Measurements from ENCODE around the gene KRTCAP2. TPM values are rescaled to one million over a fixed set of nuclear protein-coding genes. Genes with fewer than 3 reads are reported as not detected.

KRTCAP2 gene
- total and polyA plus RNA-seq, 2 donors = 97.7 to 223 TPM

- H3K4me3 ChIP-seq (ENCODE audit: low read length in 2 of 2) = peak overlapping the region; percentile 74 to 78
- H3K4me1 ChIP-seq (ENCODE audit: control insufficient read depth in 2 of 2, insufficient read depth in 2 of 2, low read length in 2 of 2) = peaks cover 22 to 47% of the 10 kb centered on the region in 2 donors
- peak in 6 of 9 donors; percentile 42 to 78 (median 62) for DNase-seq (ENCODE audit: low read depth in 6 of 9, low spot score in 9 of 9)
- H3K36me3 ChIP-seq (ENCODE audit: control insufficient read depth in 2 of 2, insufficient read depth in 2 of 2, low read length in 1 of 2) = peaks cover 33 to 34% of the 10 kb centered on the region in 2 donors
- 14% methylated on average over 35 of the region's 35 CpGs for WGBS
- peaks cover 0 to 6% of the 10 kb centered on the region in 2 donors for H3K9me3 ChIP-seq (ENCODE audit: control insufficient read depth in 2 of 2, insufficient read depth in 1 of 2, low read length in 1 of 2)
- H3K27ac ChIP-seq (ENCODE audit: low read depth in 1 of 2, low read length in 1 of 2) = peak overlapping the region; percentile 32 to 47
- peaks cover 0 to 7% of the 10 kb centered on the region in 2 donors for H3K27me3 ChIP-seq (ENCODE audit: control insufficient read depth in 2 of 2, insufficient read depth in 1 of 2, low read length in 1 of 2)
Observed at GRCh38 chr1:155174324-155175280, 1.5 kb upstream of the KRTCAP2 start.

- H3K27ac ChIP-seq (ENCODE audit: low read depth in 1 of 2, low read length in 1 of 2) = peak within 1 kb of the TSS; percentile 62 to 90
- peak in 5 of 9 donors; percentile 33 to 73 (median 60) for DNase-seq (ENCODE audit: low read depth in 6 of 9, low spot score in 9 of 9)
- WGBS = 2% methylated on average over 38 of the region's 38 CpGs
- H3K27me3 ChIP-seq (ENCODE audit: control insufficient read depth in 2 of 2, insufficient read depth in 1 of 2, low read length in 1 of 2) = peaks cover 0 to 7% of the 10 kb centered on the region in 2 donors
- peaks cover 34 to 35% of the 10 kb centered on the region in 2 donors for H3K36me3 ChIP-seq (ENCODE audit: control insufficient read depth in 2 of 2, insufficient read depth in 2 of 2, low read length in 1 of 2)
- peak within 1 kb of the TSS; percentile 74 to 78 for H3K4me3 ChIP-seq (ENCODE audit: low read length in 2 of 2)
- peaks cover 0 to 6% of the 10 kb centered on the region in 2 donors for H3K9me3 ChIP-seq (ENCODE audit: control insufficient read depth in 2 of 2, insufficient read depth in 1 of 2, low read length in 1 of 2)
- peaks cover 22 to 47% of the 10 kb centered on the region in 2 donors for H3K4me1 ChIP-seq (ENCODE audit: control insufficient read depth in 2 of 2, insufficient read depth in 2 of 2, low read length in 2 of 2)
Observed at GRCh38 chr1:155173478-155174323, 597 bp upstream of the KRTCAP2 start, which contains the start of gene TRIM46. TRIM46 (plus strand) TSS chr1:155173849; CDS start chr1:155173967, 118 bp downstream.

GRCh38 chr1:155171836-155172731, 1.0 kb downstream of the KRTCAP2 start:
- 59% methylated on average over 8 of the region's 8 CpGs for WGBS
- DNase-seq (ENCODE audit: low read depth in 6 of 9, low spot score in 9 of 9) = no peak

GRCh38 chr1:155170806-155171205, 2.3 kb downstream of the KRTCAP2 start:
- peaks cover 17 to 21% of the 10 kb centered on the region in 2 donors for H3K36me3 ChIP-seq (ENCODE audit: control insufficient read depth in 2 of 2, insufficient read depth in 2 of 2, low read length in 1 of 2)
- no peak overlapping the region for H3K4me3 ChIP-seq (ENCODE audit: low read length in 2 of 2)
- H3K27ac ChIP-seq (ENCODE audit: low read depth in 1 of 2, low read length in 1 of 2) = no peak overlapping the region
- DNase-seq (ENCODE audit: low read depth in 6 of 9, low spot score in 9 of 9) = no peak
- peaks cover 0 to 17% of the 10 kb centered on the region in 2 donors for H3K27me3 ChIP-seq (ENCODE audit: control insufficient read depth in 2 of 2, insufficient read depth in 1 of 2, low read length in 1 of 2)
- 98% methylated on average over 7 of the region's 7 CpGs for WGBS
- H3K9me3 ChIP-seq (ENCODE audit: control insufficient read depth in 2 of 2, insufficient read depth in 1 of 2, low read length in 1 of 2) = no peaks in the 10 kb centered on the region
- H3K4me1 ChIP-seq (ENCODE audit: control insufficient read depth in 2 of 2, insufficient read depth in 2 of 2, low read length in 2 of 2) = peaks cover 23 to 55% of the 10 kb centered on the region in 2 donors

More at GRCh38 chr1:155171836-155172731, 1.0 kb downstream of the KRTCAP2 start:
- H3K27ac ChIP-seq (ENCODE audit: low read depth in 1 of 2, low read length in 1 of 2) = peak overlapping the region; percentile 62 to 90
- peaks cover 21 to 24% of the 10 kb centered on the region in 2 donors for H3K36me3 ChIP-seq (ENCODE audit: control insufficient read depth in 2 of 2, insufficient read depth in 2 of 2, low read length in 1 of 2)
- peak overlapping the region; percentile 74 to 78 for H3K4me3 ChIP-seq (ENCODE audit: low read length in 2 of 2)
- H3K27me3 ChIP-seq (ENCODE audit: control insufficient read depth in 2 of 2, insufficient read depth in 1 of 2, low read length in 1 of 2) = peaks cover 0 to 8% of the 10 kb centered on the region in 2 donors
- peaks cover 26 to 55% of the 10 kb centered on the region in 2 donors for H3K4me1 ChIP-seq (ENCODE audit: control insufficient read depth in 2 of 2, insufficient read depth in 2 of 2, low read length in 2 of 2)
- H3K9me3 ChIP-seq (ENCODE audit: control insufficient read depth in 2 of 2, insufficient read depth in 1 of 2, low read length in 1 of 2) = peaks cover 0 to 2% of the 10 kb centered on the region in 2 donors

GRCh38 chr1:155170101-155170785, 2.9 kb downstream of the KRTCAP2 start:
- H3K4me1 ChIP-seq (ENCODE audit: control insufficient read depth in 2 of 2, insufficient read depth in 2 of 2, low read length in 2 of 2) = peaks cover 23 to 50% of the 10 kb centered on the region in 2 donors
- no peak for DNase-seq (ENCODE audit: low read depth in 6 of 9, low spot score in 9 of 9)
- 93% methylated on average over 2 of the region's 2 CpGs for WGBS
- H3K4me3 ChIP-seq (ENCODE audit: low read length in 2 of 2) = no peak overlapping the region
- peaks cover 17 to 21% of the 10 kb centered on the region in 2 donors for H3K36me3 ChIP-seq (ENCODE audit: control insufficient read depth in 2 of 2, insufficient read depth in 2 of 2, low read length in 1 of 2)
- no peak overlapping the region for H3K27ac ChIP-seq (ENCODE audit: low read depth in 1 of 2, low read length in 1 of 2)
- no peaks in the 10 kb centered on the region for H3K9me3 ChIP-seq (ENCODE audit: control insufficient read depth in 2 of 2, insufficient read depth in 1 of 2, low read length in 1 of 2)
- peaks cover 0 to 17% of the 10 kb centered on the region in 2 donors for H3K27me3 ChIP-seq (ENCODE audit: control insufficient read depth in 2 of 2, insufficient read depth in 1 of 2, low read length in 1 of 2)

- peaks cover 0 to 14% of the 10 kb centered on the region in 2 donors for H3K27me3 ChIP-seq (ENCODE audit: control insufficient read depth in 2 of 2, insufficient read depth in 1 of 2, low read length in 1 of 2)
- H3K4me3 ChIP-seq (ENCODE audit: low read length in 2 of 2) = no peak overlapping the region
- peaks cover 17 to 21% of the 10 kb centered on the region in 2 donors for H3K36me3 ChIP-seq (ENCODE audit: control insufficient read depth in 2 of 2, insufficient read depth in 2 of 2, low read length in 1 of 2)
- H3K9me3 ChIP-seq (ENCODE audit: control insufficient read depth in 2 of 2, insufficient read depth in 1 of 2, low read length in 1 of 2) = peaks cover 0 to 3% of the 10 kb centered on the region in 2 donors
- H3K4me1 ChIP-seq (ENCODE audit: control insufficient read depth in 2 of 2, insufficient read depth in 2 of 2, low read length in 2 of 2) = peaks cover 17 to 43% of the 10 kb centered on the region in 2 donors
- DNase-seq (ENCODE audit: low read depth in 6 of 9, low spot score in 9 of 9) = no peak
- no peak overlapping the region for H3K27ac ChIP-seq (ENCODE audit: low read depth in 1 of 2, low read length in 1 of 2)
- 93% methylated on average over 5 of the region's 5 CpGs for WGBS
Observed at GRCh38 chr1:155169541-155169940, 3.6 kb downstream of the KRTCAP2 start.

- H3K4me1 ChIP-seq (ENCODE audit: control insufficient read depth in 2 of 2, insufficient read depth in 2 of 2, low read length in 2 of 2) = peaks cover 14 to 33% of the 10 kb centered on the region in 2 donors
- 97% methylated on average over 10 of the region's 10 CpGs for WGBS
- no peak for DNase-seq (ENCODE audit: low read depth in 6 of 9, low spot score in 9 of 9)
Observed at GRCh38 chr1:155168456-155169210, 4.5 kb downstream of the KRTCAP2 start.

More at GRCh38 chr1:155168456-155169210, 4.5 kb downstream of the KRTCAP2 start:
- H3K36me3 ChIP-seq (ENCODE audit: control insufficient read depth in 2 of 2, insufficient read depth in 2 of 2, low read length in 1 of 2) = peaks cover 17 to 21% of the 10 kb centered on the region in 2 donors
- H3K27me3 ChIP-seq (ENCODE audit: control insufficient read depth in 2 of 2, insufficient read depth in 1 of 2, low read length in 1 of 2) = peaks cover 0 to 10% of the 10 kb centered on the region in 2 donors
- no peak overlapping the region for H3K4me3 ChIP-seq (ENCODE audit: low read length in 2 of 2)
- H3K9me3 ChIP-seq (ENCODE audit: control insufficient read depth in 2 of 2, insufficient read depth in 1 of 2, low read length in 1 of 2) = peaks cover 0 to 3% of the 10 kb centered on the region in 2 donors
- no peak overlapping the region for H3K27ac ChIP-seq (ENCODE audit: low read depth in 1 of 2, low read length in 1 of 2)
